ENCODE results near the gene MED20. TPM values are rescaled to one million over a fixed set of nuclear protein-coding genes. Genes with fewer than 3 reads are reported as not detected.
A peak's percentile ranks its signal among the peaks of the same experiment; 100 is the strongest.

The MED20 gene
- total and polyA plus RNA-seq, 2 of the 4 experiments (the other 2 are of a cell fraction), result 24.8 to 38.2 TPM

- peaks cover 17 to 64% of the 10 kb centered on the region in 2 experiments; a peak in 3 of 4 replicates for H3K79me1 ChIP-seq (ENCODE audit: low read depth in 1 of 2, low read length in 2 of 2)
- H3K4me1 ChIP-seq (ENCODE audit: control insufficient read depth, insufficient read depth, low read length), result peaks cover 30% of the 10 kb centered on the region
- DNase-seq (peak; percentile 43), ATAC-seq (ENCODE audit: low read depth) (no peak)
- H2BK20ac ChIP-seq (ENCODE audit: low read depth, low read length), result peak overlapping the region; percentile 47; the same call in 1 of the 2 replicates
- peak overlapping the region; percentile 99 for H2AK9ac ChIP-seq (replicated peaks; ENCODE audit: low read depth, low read length, poor library complexity)
- intact Hi-C loops (cut with micrococcal nuclease) (loop anchor here (5.0 kb wide), 2 partner anchors 137 to 157 kb away; partner anchors contain the start of gene PRICKLE4), in situ Hi-C loops (cut with MboI; ENCODE audit: low sequenced_read_pairs) (loop anchor here (5.0 to 10.0 kb wide), 2 partner anchors 103 to 155 kb away; partner anchors contain the start of genes PRICKLE4 and TOMM6), dilution Hi-C loops (cut with HindIII; ENCODE audit: low sequenced_read_pairs, unreplicated experiment) (no loop called here)
- no peaks in the 10 kb centered on the region for H3K27me3 ChIP-seq (ENCODE audit: control insufficient read depth, insufficient read depth, low read length)
- H2BK15ac ChIP-seq (ENCODE audit: low read depth, low read length), result no peak overlapping the region; the same call in 2 of the 3 replicates
- ChIA-PET CTCF (interaction anchor here (0.6 to 1.5 kb wide), 8 partner anchors 18 to 507 kb away, joined by 3 to 5 read pairs (median 3); partner anchors contain the start of genes BYSL, MED20 and TOMM6), POLR2A (ENCODE audit: unreplicated experiment) (interaction anchor here (0.7 kb wide), 2 partner anchors 227 to 396 kb away, joined by 4 read pairs; no protein-coding TSS in a partner anchor)
- H4K8ac ChIP-seq (ENCODE audit: low read depth in 2 of 2, low read length in 2 of 2), result peak overlapping the region; percentile 21 to 68; a peak in 3 of 4 replicates
- peak overlapping the region; percentile 76 for H3K27ac ChIP-seq (ENCODE audit: insufficient read depth, low read length)
- peaks cover 13% of the 10 kb centered on the region; the same call in 1 of the 2 replicates for H3K9me1 ChIP-seq (ENCODE audit: insufficient read depth, low read length)
- peak overlapping the region; percentile 74 for H4K5ac ChIP-seq (ENCODE audit: low read depth, low read length)
- no peaks in the 10 kb centered on the region for H3K9me3 ChIP-seq (ENCODE audit: control insufficient read depth, insufficient read depth, low read length)
- H3K18ac ChIP-seq (ENCODE audit: low read depth, low read length), result peak overlapping the region; percentile 31
- H2BK5ac ChIP-seq (ENCODE audit: low read depth, low read length, poor library complexity, severe bottlenecking), result peak overlapping the region; percentile 78
- peak overlapping the region; percentile 74 for H3K4ac ChIP-seq (ENCODE audit: low read depth, low read length)
- H3K36me3 ChIP-seq (ENCODE audit: control insufficient read depth, insufficient read depth, low read length), result peaks cover 22% of the 10 kb centered on the region
- H2AFZ ChIP-seq (replicated peaks; ENCODE audit: low read length, poor library complexity), result peak overlapping the region; percentile 75
- peak overlapping the region; percentile 84 for H3K14ac ChIP-seq (replicated peaks; ENCODE audit: low read depth, low read length)
- 0 out of 2 replicates have a peak, but pooled peaks have one; percentile 8 for TF ChIP-seq CEBPB (IDR thresholded peaks at IDR 0.05; ENCODE audit: low read depth, low read length)
- no peak for TF ChIP-seq RCOR1 (IDR thresholded peaks at IDR 0.05; ENCODE audit: insufficient replicate concordance, low read length)
- no peak for TF ChIP-seq MAFK (IDR thresholded peaks at IDR 0.05; ENCODE audit: low read depth, low read length)
- TF ChIP-seq FOS (IDR thresholded peaks at IDR 0.05; ENCODE audit: low read depth, low read length), result no peak
- no peak for TF ChIP-seq CHD1 (IDR thresholded peaks at IDR 0.05; ENCODE audit: low read depth, low read length)
- TF ChIP-seq CTCF (conservative IDR thresholded peaks at IDR 0.05; ENCODE audit: low read depth, low read length), result no peak
- TF ChIP-seq RAD21 (IDR thresholded peaks at IDR 0.05; ENCODE audit: low read length), result no peak
- H2AK5ac ChIP-seq (ENCODE audit: low read depth, low read length), result peak overlapping the region; percentile 85
- peak overlapping the region; percentile 76 for H4K91ac ChIP-seq (ENCODE audit: insufficient read depth, low read depth, low read length)
- peaks cover 54% of the 10 kb centered on the region for H4K20me1 ChIP-seq (ENCODE audit: insufficient read depth, low read length)
- 7% methylated on average over 3 of the region's 11 CpGs; no CpG with 5 or more reads in 1 of the 2 experiments for WGBS, 2 experiments (ENCODE audit: extremely low coverage in 2 of 2, insufficient read length in 1 of 2)
- peak overlapping the region; percentile 76 for H3K23ac ChIP-seq (ENCODE audit: low read depth, low read length)
- H3K56ac ChIP-seq (ENCODE audit: extremely low read depth, insufficient read depth, low read length), result no peak overlapping the region
- no TSS peak for BruUV-seq (replicated peaks)
- H3K9ac ChIP-seq (ENCODE audit: low read depth, low read length), result peak overlapping the region; percentile 68
- no peak overlapping the region for H3K4me3 ChIP-seq (ENCODE audit: insufficient read depth, low read depth, low read length)
- peak overlapping the region; percentile 62 for H2BK120ac ChIP-seq (ENCODE audit: low read depth, low read length)
- H3K4me2 ChIP-seq (ENCODE audit: low read depth, low read length), result peak overlapping the region; percentile 91
These were observed 18.4 kb upstream of the MED20 start for GRCh38 chr6:41939176-41939847.
